Measurements from ENCODE around the gene CAMK1. TPM values are rescaled to one million over a fixed set of nuclear protein-coding genes. Genes with fewer than 3 reads are reported as not detected.
"Not testable (repeated sequence)": the region's sequence is repeated elsewhere in the genome, so short reads cannot be mapped to it uniquely, and the experiment has no call there.

Gene CAMK1
- polyA plus RNA-seq, 2 donors = 6.5 to 8.1 TPM

GRCh38 chr3:9779075-9779593, 9.4 kb upstream of the CAMK1 start:
- 72 to 83% methylated on average over 6 of the region's 6 CpGs for WGBS, 2 donors
- no peaks in the 10 kb centered on the region for H3K9me3 ChIP-seq (ENCODE audit: control insufficient read depth in 2 of 2, insufficient read depth in 1 of 2, low read depth in 1 of 2, low read length in 1 of 2)
- peaks cover 0 to 11% of the 10 kb centered on the region in 2 donors for H3K36me3 ChIP-seq (ENCODE audit: control insufficient read depth in 2 of 2, insufficient read depth in 2 of 2, low read length in 1 of 2)
- no peak overlapping the region for H3K27ac ChIP-seq (ENCODE audit: low read depth in 2 of 2, low read length in 1 of 2)
- H3K4me3 ChIP-seq (ENCODE audit: low read depth in 1 of 2, low read length in 2 of 2) = no peak overlapping the region
- H3K4me1 ChIP-seq (ENCODE audit: control insufficient read depth in 2 of 2, insufficient read depth in 2 of 2, low read length in 1 of 2) = no peaks in the 10 kb centered on the region
- H3K27me3 ChIP-seq (ENCODE audit: control insufficient read depth in 1 of 2, insufficient read depth in 2 of 2, low read length in 2 of 2) = no peaks in the 10 kb centered on the region

DNA sequence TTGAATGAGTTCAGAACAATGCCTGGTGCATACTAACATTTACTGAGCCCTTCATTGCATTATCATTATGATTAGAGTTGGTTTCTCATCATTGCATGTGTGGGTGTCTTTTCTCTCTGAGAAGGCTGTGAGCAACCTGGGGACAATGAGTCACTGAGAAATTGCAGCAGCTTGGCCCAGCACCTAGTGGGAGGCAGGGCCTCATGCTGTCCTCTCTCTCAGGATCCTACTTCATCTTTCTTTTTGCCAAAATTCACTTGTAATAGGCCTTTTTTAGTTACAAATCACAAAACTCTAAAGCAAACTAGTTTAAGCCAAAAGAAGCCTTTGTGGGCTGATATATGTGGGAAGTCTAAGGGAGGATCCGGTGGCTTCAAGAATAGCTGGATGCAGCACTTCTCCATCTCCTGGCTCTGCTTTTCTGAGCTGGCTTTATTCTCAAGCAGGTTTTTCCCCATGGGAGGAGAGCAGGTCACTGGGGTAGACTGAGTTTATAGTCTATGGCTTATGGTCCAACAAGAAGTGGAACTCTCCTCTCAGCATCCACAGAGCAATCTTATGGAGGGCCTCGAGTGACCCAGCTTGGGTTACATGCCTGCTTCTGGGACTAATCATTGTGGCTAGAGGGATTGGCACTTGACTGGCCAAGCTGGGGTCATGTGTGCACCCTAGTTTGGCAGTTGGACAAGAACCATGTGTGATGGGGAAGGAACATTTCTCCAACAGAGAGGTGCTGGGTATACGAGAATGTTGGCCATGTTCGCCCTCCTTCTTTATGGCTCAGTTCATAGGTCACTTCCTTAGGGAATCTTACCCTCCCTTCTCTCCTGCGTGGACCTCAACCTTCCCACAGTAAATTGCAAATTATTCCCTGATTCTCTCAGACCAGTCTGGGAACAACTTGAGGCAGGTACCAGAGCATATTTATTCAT, 8.7 kb upstream of the CAMK1 start:
- H3K9me3 ChIP-seq (ENCODE audit: control insufficient read depth in 2 of 2, insufficient read depth in 1 of 2, low read depth in 1 of 2, low read length in 1 of 2) = no peaks in the 10 kb centered on the region
- no peaks in the 10 kb centered on the region for H3K27me3 ChIP-seq (ENCODE audit: control insufficient read depth in 1 of 2, insufficient read depth in 2 of 2, low read length in 2 of 2)
- no peak overlapping the region for H3K27ac ChIP-seq (ENCODE audit: low read depth in 2 of 2, low read length in 1 of 2)
- H3K4me3 ChIP-seq (ENCODE audit: low read depth in 1 of 2, low read length in 2 of 2) = no peak overlapping the region
- WGBS, 2 donors = 75 to 80% methylated on average over 5 of the region's 5 CpGs
- H3K36me3 ChIP-seq (ENCODE audit: control insufficient read depth in 2 of 2, insufficient read depth in 2 of 2, low read length in 1 of 2) = peaks cover 0 to 6% of the 10 kb centered on the region in 2 donors
- no peaks in the 10 kb centered on the region for H3K4me1 ChIP-seq (ENCODE audit: control insufficient read depth in 2 of 2, insufficient read depth in 2 of 2, low read length in 1 of 2)

DNA sequence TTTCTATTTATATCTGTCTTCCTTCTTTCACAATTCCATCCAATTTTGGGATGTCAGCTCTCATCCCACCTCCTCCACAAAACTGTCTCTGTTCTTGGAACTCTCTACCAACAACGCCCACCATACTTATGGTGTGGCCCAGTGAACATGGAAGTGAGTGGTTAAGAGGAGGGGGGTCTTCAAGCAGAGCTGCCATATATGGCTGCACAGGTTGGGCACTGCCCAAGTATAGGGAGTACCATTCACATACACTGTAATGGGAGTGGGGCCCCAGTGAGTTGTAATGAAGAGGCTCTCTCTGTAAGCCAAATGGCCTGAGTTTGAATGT, 7.9 kb upstream of the CAMK1 start:
- no peaks in the 10 kb centered on the region for H3K27me3 ChIP-seq (ENCODE audit: control insufficient read depth in 1 of 2, insufficient read depth in 2 of 2, low read length in 2 of 2)
- H3K4me3 ChIP-seq (ENCODE audit: low read depth in 1 of 2, low read length in 2 of 2) = no peak overlapping the region
- WGBS, 2 donors = 91 to 92% methylated on average over 1 of the region's 1 CpG
- peaks cover 0 to 6% of the 10 kb centered on the region in 2 donors for H3K36me3 ChIP-seq (ENCODE audit: control insufficient read depth in 2 of 2, insufficient read depth in 2 of 2, low read length in 1 of 2)
- H3K27ac ChIP-seq (ENCODE audit: low read depth in 2 of 2, low read length in 1 of 2) = no peak overlapping the region
- no peaks in the 10 kb centered on the region for H3K9me3 ChIP-seq (ENCODE audit: control insufficient read depth in 2 of 2, insufficient read depth in 1 of 2, low read depth in 1 of 2, low read length in 1 of 2)
- no peaks in the 10 kb centered on the region for H3K4me1 ChIP-seq (ENCODE audit: control insufficient read depth in 2 of 2, insufficient read depth in 2 of 2, low read length in 1 of 2)

DNA sequence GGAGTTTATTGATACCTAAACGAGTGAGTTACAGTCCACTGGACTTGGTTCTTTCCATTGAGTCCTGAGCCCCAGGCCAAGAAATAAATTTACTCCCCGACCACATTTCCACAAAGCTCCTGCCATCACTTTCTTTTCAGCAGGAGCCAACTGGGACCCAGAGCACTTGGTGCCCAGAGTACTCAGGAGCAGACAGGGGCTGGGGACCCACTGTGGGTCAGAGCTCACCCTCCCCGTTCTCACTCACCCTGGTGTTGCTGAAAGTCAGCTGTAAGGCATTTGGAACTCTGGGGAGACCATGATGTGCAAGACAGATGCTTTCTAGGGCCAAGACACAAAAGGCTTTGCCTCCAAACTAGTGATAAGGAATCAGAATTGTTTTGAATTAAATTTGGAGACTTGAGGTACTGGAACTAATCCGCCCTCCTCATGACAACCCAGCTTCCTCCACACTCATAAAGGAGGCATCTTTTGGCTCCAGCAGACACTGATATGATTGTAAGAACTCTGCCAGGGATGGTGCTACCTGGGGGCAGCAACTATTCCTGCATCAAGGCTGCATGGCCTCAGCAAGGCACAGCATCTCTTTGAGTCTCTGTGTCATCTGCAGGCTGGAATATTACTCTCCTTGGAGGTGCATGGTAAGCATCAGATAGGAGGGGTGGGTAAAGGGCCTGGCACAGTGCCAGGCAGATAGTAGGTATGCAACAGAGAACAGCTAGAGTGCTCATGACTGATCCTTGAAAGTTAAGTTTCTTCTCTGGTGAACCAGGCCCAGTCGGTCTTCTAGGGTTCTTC, 7.3 kb upstream of the CAMK1 start:
- Histone ChIP-seq H3K9me3 (ENCODE audit: control insufficient read depth in 2 of 2, insufficient read depth in 1 of 2, low read depth in 1 of 2, low read length in 1 of 2) (no peaks in the 10 kb centered on the region), H3K4me1 (ENCODE audit: control insufficient read depth in 2 of 2, insufficient read depth in 2 of 2, low read length in 1 of 2) (no peaks in the 10 kb centered on the region), H3K36me3 (ENCODE audit: control insufficient read depth in 2 of 2, insufficient read depth in 2 of 2, low read length in 1 of 2) (peaks cover 0 to 6% of the 10 kb centered on the region in 2 donors), H3K4me3 (ENCODE audit: low read depth in 1 of 2, low read length in 2 of 2) (no peak overlapping the region), H3K27me3 (ENCODE audit: control insufficient read depth in 1 of 2, insufficient read depth in 2 of 2, low read length in 2 of 2) (no peaks in the 10 kb centered on the region), H3K27ac (ENCODE audit: low read depth in 2 of 2, low read length in 1 of 2) (no peak overlapping the region)
- 78 to 87% methylated on average over 5 of the region's 5 CpGs for WGBS, 2 donors

DNA sequence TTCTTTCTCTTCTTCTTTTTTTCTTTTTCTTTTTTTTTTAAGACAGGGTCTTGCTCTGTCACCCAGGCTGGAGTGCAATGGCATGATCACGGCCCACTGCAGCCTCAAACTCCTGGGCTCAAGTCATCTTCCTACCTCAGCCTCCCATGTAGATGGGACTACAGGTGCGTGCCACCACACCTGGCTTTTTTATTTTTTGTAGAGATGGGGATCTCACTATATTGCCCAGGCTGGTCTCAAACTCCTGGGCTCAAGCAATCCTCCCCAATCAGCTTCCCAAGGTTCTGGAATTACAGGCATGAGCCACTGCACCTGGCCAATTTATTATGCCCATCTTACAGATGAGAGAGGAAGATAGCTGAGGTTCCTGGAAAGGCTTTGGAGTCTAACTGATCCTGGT, 1.3 kb upstream of the CAMK1 start:
- H3K9me3 ChIP-seq (ENCODE audit: control insufficient read depth in 2 of 2, insufficient read depth in 1 of 2, low read depth in 1 of 2, low read length in 1 of 2); H3K4me3 ChIP-seq (ENCODE audit: low read depth in 1 of 2, low read length in 2 of 2); H3K27ac ChIP-seq (ENCODE audit: low read depth in 2 of 2, low read length in 1 of 2); H3K36me3 ChIP-seq (ENCODE audit: control insufficient read depth in 2 of 2, insufficient read depth in 2 of 2, low read length in 1 of 2); H3K4me1 ChIP-seq (ENCODE audit: control insufficient read depth in 2 of 2, insufficient read depth in 2 of 2, low read length in 1 of 2); H3K27me3 ChIP-seq (ENCODE audit: control insufficient read depth in 1 of 2, insufficient read depth in 2 of 2, low read length in 2 of 2): not testable (repeated sequence)
- 85 to 89% methylated on average over 2 of the region's 2 CpGs for WGBS, 2 donors

- peak overlapping the region; percentile 55 to 59 for H3K4me3 ChIP-seq (ENCODE audit: low read depth in 1 of 2, low read length in 2 of 2)
- no peaks in the 10 kb centered on the region for H3K27me3 ChIP-seq (ENCODE audit: control insufficient read depth in 1 of 2, insufficient read depth in 2 of 2, low read length in 2 of 2)
- no peaks in the 10 kb centered on the region for H3K9me3 ChIP-seq (ENCODE audit: control insufficient read depth in 2 of 2, insufficient read depth in 1 of 2, low read depth in 1 of 2, low read length in 1 of 2)
- H3K36me3 ChIP-seq (ENCODE audit: control insufficient read depth in 2 of 2, insufficient read depth in 2 of 2, low read length in 1 of 2) = no peaks in the 10 kb centered on the region
- peak overlapping the region; percentile 60 to 78 for H3K27ac ChIP-seq (ENCODE audit: low read depth in 2 of 2, low read length in 1 of 2)
- 11 to 16% methylated on average over 15 of the region's 15 CpGs for WGBS, 2 donors
- H3K4me1 ChIP-seq (ENCODE audit: control insufficient read depth in 2 of 2, insufficient read depth in 2 of 2, low read length in 1 of 2) = peaks cover 0 to 8% of the 10 kb centered on the region in 2 donors
These were observed 597 bp upstream of the CAMK1 start for GRCh38 chr3:9770276-9770812.

GRCh38 chr3:9769012-9769411, 735 bp downstream of the CAMK1 start:
- WGBS, 2 donors = 61 to 70% methylated on average over 5 of the region's 5 CpGs
- no peaks in the 10 kb centered on the region for H3K27me3 ChIP-seq (ENCODE audit: control insufficient read depth in 1 of 2, insufficient read depth in 2 of 2, low read length in 2 of 2)
- peak overlapping the region; percentile 55 to 59 for H3K4me3 ChIP-seq (ENCODE audit: low read depth in 1 of 2, low read length in 2 of 2)
- H3K4me1 ChIP-seq (ENCODE audit: control insufficient read depth in 2 of 2, insufficient read depth in 2 of 2, low read length in 1 of 2) = peaks cover 0 to 8% of the 10 kb centered on the region in 2 donors
- H3K9me3 ChIP-seq (ENCODE audit: control insufficient read depth in 2 of 2, insufficient read depth in 1 of 2, low read depth in 1 of 2, low read length in 1 of 2) = no peaks in the 10 kb centered on the region
- peak overlapping the region in 1 of 2 donors; percentile 60 for H3K27ac ChIP-seq (ENCODE audit: low read depth in 2 of 2, low read length in 1 of 2)
- no peaks in the 10 kb centered on the region for H3K36me3 ChIP-seq (ENCODE audit: control insufficient read depth in 2 of 2, insufficient read depth in 2 of 2, low read length in 1 of 2)

DNA sequence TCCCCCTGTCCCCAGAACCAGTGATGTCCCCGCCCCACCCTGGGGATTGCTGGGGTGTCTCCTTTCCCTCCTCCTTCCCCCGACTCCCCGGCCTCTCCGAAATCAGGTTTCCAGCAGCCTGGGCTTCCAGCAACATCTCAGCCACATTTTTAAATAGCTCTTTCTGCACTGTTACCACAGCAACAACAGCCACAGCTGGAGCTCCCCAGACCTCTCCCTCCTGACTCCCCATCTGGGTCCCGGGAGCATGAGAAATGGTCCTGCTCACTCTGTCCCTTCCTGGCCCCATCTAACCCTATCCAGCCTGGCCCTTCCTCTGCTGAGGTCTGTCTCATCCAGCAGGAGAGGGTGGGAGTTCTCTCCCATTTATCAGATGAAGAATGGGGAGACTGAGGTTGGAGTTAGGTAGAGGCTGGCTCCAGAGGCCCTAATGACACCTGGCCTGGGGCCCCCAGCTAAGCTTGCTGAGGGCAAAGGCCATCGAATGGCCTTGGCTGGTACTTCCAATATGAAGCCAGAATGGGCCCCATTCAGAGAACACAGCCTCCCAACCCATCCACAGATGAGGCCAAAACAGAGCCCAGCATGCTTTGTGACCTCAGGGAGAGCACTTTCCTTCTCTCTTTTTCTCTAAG, 1.5 kb downstream of the CAMK1 start:
- Histone ChIP-seq H3K36me3 (ENCODE audit: control insufficient read depth in 2 of 2, insufficient read depth in 2 of 2, low read length in 1 of 2) (no peaks in the 10 kb centered on the region), H3K9me3 (ENCODE audit: control insufficient read depth in 2 of 2, insufficient read depth in 1 of 2, low read depth in 1 of 2, low read length in 1 of 2) (no peaks in the 10 kb centered on the region), H3K4me1 (ENCODE audit: control insufficient read depth in 2 of 2, insufficient read depth in 2 of 2, low read length in 1 of 2) (peaks cover 0 to 8% of the 10 kb centered on the region in 2 donors), H3K4me3 (ENCODE audit: low read depth in 1 of 2, low read length in 2 of 2) (no peak overlapping the region), H3K27ac (ENCODE audit: low read depth in 2 of 2, low read length in 1 of 2) (no peak overlapping the region), H3K27me3 (ENCODE audit: control insufficient read depth in 1 of 2, insufficient read depth in 2 of 2, low read length in 2 of 2) (no peaks in the 10 kb centered on the region)
- 65 to 73% methylated on average over 6 of the region's 6 CpGs for WGBS, 2 donors

DNA sequence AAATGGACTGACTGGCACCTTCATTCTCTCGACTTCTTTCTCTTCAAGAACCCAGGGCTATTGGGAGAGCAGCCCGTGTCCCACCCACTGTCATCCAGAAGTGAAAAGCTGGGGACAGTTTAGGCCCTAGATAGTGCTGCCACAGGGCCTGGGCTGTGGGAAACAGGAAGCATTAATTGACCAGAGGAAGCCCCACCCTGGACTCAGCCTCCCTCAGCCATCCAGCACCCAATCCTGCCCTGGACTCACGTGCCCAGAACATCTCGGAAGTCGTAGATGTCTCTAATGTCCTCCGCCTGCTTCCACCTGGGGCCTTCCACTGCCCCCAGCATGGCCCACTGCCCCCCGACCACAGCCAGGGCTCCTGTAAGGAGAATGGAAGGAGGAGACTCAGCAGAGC, 2.3 kb downstream of the CAMK1 start:
- no peaks in the 10 kb centered on the region for H3K27me3 ChIP-seq (ENCODE audit: control insufficient read depth in 1 of 2, insufficient read depth in 2 of 2, low read length in 2 of 2)
- H3K27ac ChIP-seq (ENCODE audit: low read depth in 2 of 2, low read length in 1 of 2) = peak overlapping the region in 1 of 2 donors; percentile 6
- H3K4me1 ChIP-seq (ENCODE audit: control insufficient read depth in 2 of 2, insufficient read depth in 2 of 2, low read length in 1 of 2) = peaks cover 0 to 12% of the 10 kb centered on the region in 2 donors
- H3K9me3 ChIP-seq (ENCODE audit: control insufficient read depth in 2 of 2, insufficient read depth in 1 of 2, low read depth in 1 of 2, low read length in 1 of 2) = no peaks in the 10 kb centered on the region
- WGBS, 2 donors = 65 to 79% methylated on average over 7 of the region's 7 CpGs
- H3K36me3 ChIP-seq (ENCODE audit: control insufficient read depth in 2 of 2, insufficient read depth in 2 of 2, low read length in 1 of 2) = peaks cover 0 to 5% of the 10 kb centered on the region in 2 donors
- H3K4me3 ChIP-seq (ENCODE audit: low read depth in 1 of 2, low read length in 2 of 2) = no peak overlapping the region

Data from esophagus (tissue), 2 donors.